Heart right ventricle (tissue), 16 donors: ENCODE data around the gene HOXB2. TPM values are rescaled to one million over a fixed set of nuclear protein-coding genes. Genes with fewer than 3 reads are reported as not detected.

Experiments
- ATAC-seq, 8 donors: fragments of 200-7000 bp; cut with Tn5 transposase; one replicate each; pipeline ENCODE4 v1.9.1; 2020; ENCODE audit warnings: mild to moderate bottlenecking in 8 of 8, moderate library complexity in 8 of 8, moderate number of reproducible peaks in 1 of 8
- DNase-seq, 2 donors: peaks; one replicate each; pipeline ENCODE4 v3.0.0-alpha.2; 2020
- H3K27ac ChIP-seq, 10 donors: fragments of 200-600 bp; sonication (generic) in 2 of 10; one replicate each; pipeline versions ENCODE4 v1.5.0 to v1.8.0; 2020 to 2022; ENCODE audit warnings: mild to moderate bottlenecking in 3 of 10
- H3K27me3 ChIP-seq, 7 donors: fragments of 200-600 bp; one replicate each; pipeline ENCODE4 v1.8.0; 2021 to 2022; ENCODE audit warnings: mild to moderate bottlenecking in 2 of 7
- H3K36me3 ChIP-seq, 9 donors: fragments of 200-600 bp; sonication (generic) in 1 of 9; one replicate each; pipeline versions ENCODE4 v1.5.0 to v1.8.0; 2020 to 2022; ENCODE audit warnings: mild to moderate bottlenecking in 2 of 9
- H3K4me1 ChIP-seq, 9 donors: fragments of 200-600 bp; sonication (generic) in 1 of 9; one replicate each; pipeline versions ENCODE4 v1.5.0 to v1.8.0; 2020 to 2022; ENCODE audit warnings: mild to moderate bottlenecking in 4 of 9
- H3K4me3 ChIP-seq, 10 donors: fragments of 200-600 bp; sonication (generic) in 2 of 10; one replicate each; pipeline versions ENCODE4 v1.5.0 to v1.8.0; 2020 to 2022; ENCODE audit warnings: mild to moderate bottlenecking in 7 of 10, moderate library complexity in 2 of 10
- H3K9me3 ChIP-seq, 11 donors: fragments of 200-600 bp in 10 of 11; sonication (generic) in 2 of 11; one replicate each; pipeline versions ENCODE4 v1.5.0 to v1.8.0; 2013 to 2022; ENCODE audit warnings: mild to moderate bottlenecking in 2 of 11, control low read depth in 1 of 11, moderate library complexity in 1 of 11
- WGBS, 2 donors: extraction: QIAGEN DNeasy Blood & Tissue Kit; methylation state at CpG; one replicate each; pipeline ENCODE4 v1.1.7; 2013; ENCODE audit warnings: inconsistent platforms in 1 of 2; 5-methylcytosine and 5-hydroxymethylcytosine counted together
- intact Hi-C, 10 donors: fragments of 100-400 bp; cut with DNase I; formaldehyde crosslinking; loops; one replicate each; pipeline versions ENCODE4 v1.11.1 to v1.14.2; 2022
- polyA plus RNA-seq, 2 donors: library from polyadenylated mRNA; stranded (reverse); fragments of 200-250 nt; gene quantifications; one replicate each; pipeline ENCODE4 v1.2.3, GENCODE V29; 2013
- total RNA-seq, 10 donors: library from RNA; stranded (reverse); fragmentation: NEBNext Ultra II Directional in 3 of 10; extraction: Animal tissue kit (Norgen Biotek cat#: 25700) in 3 of 10; gene quantifications; one replicate each; pipeline versions ENCODE4 v1.2.1 to v1.2.4, GENCODE V29; 2021 to 2023
- TF ChIP-seq, protein P1 (sequence below), 9 donors: fragments of 200-600 bp; sonication (generic) in 2 of 9; IDR thresholded peaks; one replicate each; pipeline versions ENCODE4 v1.5.0 to v1.8.0; 2021 to 2022; ENCODE audit warnings: antibody characterized with exemption in 9 of 9, mild to moderate bottlenecking in 5 of 9, moderate library complexity in 1 of 9
- donor health status: Arrhythmogenic right ventricular cardiomyopathy.
- donor health status: ischemic (EF 13 %, LVEDD 7.1; RV severe dilation, severe dysfunction).
- donor health status: healthy with polysubstance abuse.
- donor health status: DM: no; HTN: yes; CAD: no.
- donor health status: DM: no; HTN: no; CAD: no.
- donor health status: ischemic (EF 25% LVEDD 6.9; RV normal size, moderate dysfunction).
- donor health status: ischemic (EF 25% LVEDD 5.7; RV mildly dilated, moderate dysfunction).
- donor health status: healthy.
- donor health status: DM: yes; HTN: yes; CAD: no.
- donor health status: Ischemic cardiomyopathy.
- donor health status: ischemic (EF 35%, LVEDD 5.7; RV mildly dilated, moderate dysfunction).
- donor health status: nonischemic (EF 11% LVEDD 7.7; RV severe dilation, severe dysfunction).
- donor health status: DM: yes; HTN: yes; CAD: no.
- donor health status: PGD.
- donor health status: ischemic (EF 29% LVEDD 5.4; RV normal size, mild dysfunction).
- donor health status: nonischemic (EF 23%, LVEDD 6.1; RV moderate dilation, normal function).

The HOXB2 gene
- total and polyA plus RNA-seq, 12 donors, result 0.47 to 7.9 (median 2.2) TPM

- ATAC-seq, result no peak
- Histone ChIP-seq H3K4me1 (peaks cover 0 to 41% (median 7%) of the 10 kb centered on the region in 9 donors), H3K36me3 (no peaks in the 10 kb centered on the region), H3K27me3 (peaks cover 66 to 100% (median 100%) of the 10 kb centered on the region in 7 donors), H3K9me3 (no peaks in the 10 kb centered on the region), H3K27ac (peak overlapping the region in 3 of 10 donors; percentile 14 to 83 (median 58)), H3K4me3 (peak overlapping the region in 5 of 10 donors; percentile 4 to 61 (median 39))
- WGBS, 2 donors, result 16 to 20% methylated on average over 22 of the region's 22 CpGs
- TF ChIP-seq, protein P1, sequence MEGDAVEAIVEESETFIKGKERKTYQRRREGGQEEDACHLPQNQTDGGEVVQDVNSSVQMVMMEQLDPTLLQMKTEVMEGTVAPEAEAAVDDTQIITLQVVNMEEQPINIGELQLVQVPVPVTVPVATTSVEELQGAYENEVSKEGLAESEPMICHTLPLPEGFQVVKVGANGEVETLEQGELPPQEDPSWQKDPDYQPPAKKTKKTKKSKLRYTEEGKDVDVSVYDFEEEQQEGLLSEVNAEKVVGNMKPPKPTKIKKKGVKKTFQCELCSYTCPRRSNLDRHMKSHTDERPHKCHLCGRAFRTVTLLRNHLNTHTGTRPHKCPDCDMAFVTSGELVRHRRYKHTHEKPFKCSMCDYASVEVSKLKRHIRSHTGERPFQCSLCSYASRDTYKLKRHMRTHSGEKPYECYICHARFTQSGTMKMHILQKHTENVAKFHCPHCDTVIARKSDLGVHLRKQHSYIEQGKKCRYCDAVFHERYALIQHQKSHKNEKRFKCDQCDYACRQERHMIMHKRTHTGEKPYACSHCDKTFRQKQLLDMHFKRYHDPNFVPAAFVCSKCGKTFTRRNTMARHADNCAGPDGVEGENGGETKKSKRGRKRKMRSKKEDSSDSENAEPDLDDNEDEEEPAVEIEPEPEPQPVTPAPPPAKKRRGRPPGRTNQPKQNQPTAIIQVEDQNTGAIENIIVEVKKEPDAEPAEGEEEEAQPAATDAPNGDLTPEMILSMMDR (IDR thresholded peaks at IDR 0.05), result no peak
- no peak for DNase-seq
- intact Hi-C loops, result loop anchor here in 2 of 10 donors (5.0 kb wide), 1 partner anchor 34 kb away; no protein-coding TSS in a partner anchor
These were observed 31.0 kb upstream of the HOXB2 start for GRCh38 chr17:48575673-48576478.

- peaks cover 59 to 100% (median 100%) of the 10 kb centered on the region in 7 donors for H3K27me3 ChIP-seq
- 42 to 50% methylated on average over 7 of the region's 7 CpGs for WGBS, 2 donors
- no peak for ATAC-seq
- H3K4me1 ChIP-seq, result peaks cover 0 to 41% (median 7%) of the 10 kb centered on the region in 9 donors
- H3K27ac ChIP-seq, result no peak overlapping the region
- TF ChIP-seq, protein P1 (IDR thresholded peaks at IDR 0.05), result no peak
- H3K9me3 ChIP-seq, result no peaks in the 10 kb centered on the region
- no peak for DNase-seq
- H3K36me3 ChIP-seq, result no peaks in the 10 kb centered on the region
- no peak overlapping the region for H3K4me3 ChIP-seq
- intact Hi-C loops, result loop anchor here in 2 of 10 donors (5.0 kb wide), 1 partner anchor 33 kb away; no protein-coding TSS in a partner anchor
These were observed 30.2 kb upstream of the HOXB2 start for GRCh38 chr17:48575066-48575582.

- Histone ChIP-seq H3K36me3 (no peaks in the 10 kb centered on the region), H3K4me3 (no peak overlapping the region), H3K27me3 (peaks cover 55 to 100% (median 100%) of the 10 kb centered on the region in 7 donors), H3K9me3 (no peaks in the 10 kb centered on the region), H3K4me1 (peaks cover 0 to 38% (median 7%) of the 10 kb centered on the region in 9 donors), H3K27ac (no peak overlapping the region)
- no peak for ATAC-seq
- TF ChIP-seq, protein P1 (IDR thresholded peaks at IDR 0.05), result no peak
- WGBS, 2 donors, result 39 to 47% methylated on average over 8 of the region's 8 CpGs
- intact Hi-C loops, result loop anchor here in 2 of 10 donors (5.0 kb wide), 1 partner anchor 32 kb away; no protein-coding TSS in a partner anchor
- DNase-seq, result no peak
These were observed 29.7 kb upstream of the HOXB2 start for GRCh38 chr17:48574505-48575065.

- intact Hi-C loops, result no loop called here
- peaks cover 37 to 100% (median 100%) of the 10 kb centered on the region in 7 donors for H3K27me3 ChIP-seq
- H3K36me3 ChIP-seq, result no peaks in the 10 kb centered on the region
- H3K9me3 ChIP-seq, result no peaks in the 10 kb centered on the region
- ATAC-seq (no peak), DNase-seq (no peak)
- H3K4me3 ChIP-seq, result no peak overlapping the region
- no peak overlapping the region for H3K27ac ChIP-seq
- 76 to 83% methylated on average over 1 of the region's 1 CpG for WGBS, 2 donors
- H3K4me1 ChIP-seq, result peaks cover 0 to 28% (median 8%) of the 10 kb centered on the region in 9 donors
- TF ChIP-seq, protein P1 (IDR thresholded peaks at IDR 0.05), result no peak
These were observed 27.0 kb upstream of the HOXB2 start for GRCh38 chr17:48571826-48572417.
